Ovary (tissue), 3 donors: Measurements from ENCODE around the gene IQCK.

Experiments used
- CTCF ChIP-seq, 3 donors: fragments of 450-650 bp in 2 of 3; fragments of 200-600 bp in 1 of 3; IDR thresholded peaks; one replicate each; pipeline versions ENCODE4 v1.5.1 to v1.8.0; 2016 to 2022; ENCODE audit warnings: antibody characterized with exemption in 3 of 3, mild to moderate bottlenecking in 1 of 3
- EP300 ChIP-seq: sonication (generic); formaldehyde crosslinking; IDR thresholded peaks from one replicate; pipeline ENCODE4 v1.6.1; 2017; ENCODE audit warnings: antibody characterized with exemption
- POLR2A ChIP-seq: fragments of 450-650 bp; IDR thresholded peaks from one replicate; pipeline ENCODE4 v1.6.1; 2017; ENCODE audit warnings: antibody characterized with exemption, mild to moderate bottlenecking, moderate library complexity
- donor health status: DM: no; HTN: no; CAD: no.

DNA sequence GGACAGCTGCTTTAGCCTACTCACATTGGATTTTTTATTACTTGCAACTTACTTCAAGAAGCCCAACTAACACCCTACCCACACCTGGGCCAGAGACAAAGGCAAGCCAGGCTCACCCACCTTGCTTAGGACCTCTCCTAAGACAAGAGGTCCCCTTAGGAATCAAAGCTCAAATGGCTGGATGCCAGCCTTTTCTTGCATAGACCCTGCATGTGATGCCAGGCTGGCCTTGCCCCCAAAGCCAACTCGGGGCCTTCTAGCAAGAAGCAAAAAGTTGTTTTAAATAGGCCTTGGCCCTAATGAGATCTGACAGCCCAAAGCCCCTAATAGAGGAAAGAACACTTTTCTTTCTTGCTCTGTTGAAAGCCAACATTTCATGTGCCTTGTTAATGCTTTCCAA lies 145.9 kb downstream of the IQCK start:
- TF ChIP-seq CTCF (IDR thresholded peaks at IDR 0.05) (no peak), POLR2A (no peak), EP300 (no peak)
